Loucy (cell line): ENCODE results near the gene AZGP1.
"Not testable (repeated sequence)": the region's sequence is repeated elsewhere in the genome, so short reads cannot be mapped to it uniquely, and the experiment has no call there.

Source experiments
- H2AFZ ChIP-seq: fragments of 200-600 bp; sonication (generic); 2 replicates; pipeline ENCODE4 v1.6.0; 2016; ENCODE audit warnings: antibody characterized with exemption, mild to moderate bottlenecking, low read length, moderate library complexity
- H3F3A ChIP-seq: fragments of 200-600 bp; 2 replicates; pipeline ENCODE4 v1.6.0; 2016; ENCODE audit warnings: antibody characterized with exemption, low read depth, mild to moderate bottlenecking
- H3K27me3 ChIP-seq: fragments of 200-600 bp; sonication (generic); 2 replicates; pipeline ENCODE4 v1.6.1; 2014; ENCODE audit warnings: low read length, mild to moderate bottlenecking; ENCODE audit not compliant: insufficient read depth, poor library complexity, severe bottlenecking
- H3K36me3 ChIP-seq: fragments of 200-600 bp; sonication (generic); 2 replicates; pipeline ENCODE4 v1.6.1; 2016; ENCODE audit warnings: low read length; ENCODE audit not compliant: insufficient read depth
- H3K4me1 ChIP-seq: fragments of 200-600 bp; sonication (generic); 2 replicates; pipeline ENCODE4 v1.5.1; 2014; ENCODE audit warnings: low read length, mild to moderate bottlenecking; ENCODE audit not compliant: insufficient read depth, poor library complexity, severe bottlenecking
- H3K4me2 ChIP-seq: fragments of 200-600 bp; sonication (generic); 2 replicates; pipeline ENCODE4 v1.6.0; 2014; ENCODE audit warnings: antibody characterized with exemption, low read length, low read depth, mild to moderate bottlenecking; ENCODE audit not compliant: poor library complexity, severe bottlenecking
- H3K4me3 ChIP-seq: fragments of 200-600 bp; sonication (generic); 2 replicates; pipeline ENCODE4 v1.5.1; 2014; ENCODE audit warnings: low read length, mild to moderate bottlenecking, mixed read lengths; ENCODE audit not compliant: poor library complexity, severe bottlenecking
- H3K79me2 ChIP-seq: fragments of 200-600 bp; sonication (generic); 2 replicates; pipeline ENCODE4 v1.6.1; 2014; ENCODE audit warnings: low read length; ENCODE audit not compliant: insufficient read depth
- H3K9ac ChIP-seq: fragments of 200-600 bp; sonication (generic); 2 replicates; pipeline ENCODE4 v1.6.0; 2014; ENCODE audit warnings: mild to moderate bottlenecking, low read depth, low read length, moderate library complexity; ENCODE audit not compliant: poor library complexity, severe bottlenecking
- H3K9me2 ChIP-seq: fragments of 200-600 bp; sonication (generic); replicated peaks from 2 replicates; pipeline ENCODE4 v1.6.1; 2016; ENCODE audit warnings: low read depth, low read length, mixed read lengths
- H3K9me3 ChIP-seq: fragments of 200-600 bp; sonication (generic); 2 replicates; pipeline ENCODE4 v1.6.1; 2014; ENCODE audit warnings: mild to moderate bottlenecking, antibody characterized with exemption, low read length, low read depth; ENCODE audit not compliant: insufficient read depth
- H4K20me1 ChIP-seq: fragments of 200-600 bp; sonication (generic); 2 replicates; pipeline ENCODE4 v1.6.0; 2014; ENCODE audit warnings: antibody characterized with exemption, low read length, mild to moderate bottlenecking; ENCODE audit not compliant: insufficient read depth, poor library complexity, severe bottlenecking
- EZH2phosphoT487 ChIP-seq: fragments of 200-600 bp; IDR thresholded peaks from 2 replicates; pipeline ENCODE4 v1.6.1; 2018; ENCODE audit warnings: antibody characterized with exemption, mild to moderate bottlenecking, moderate library complexity, borderline replicate concordance
- TF ChIP-seq, protein P1 (sequence below): fragments of 200-600 bp; sonication (generic); conservative IDR thresholded peaks from 2 replicates; pipeline ENCODE4 v1.5.1; 2014; ENCODE audit warnings: mild to moderate bottlenecking, antibody characterized with exemption, low read length

Gene AZGP1

DNA sequence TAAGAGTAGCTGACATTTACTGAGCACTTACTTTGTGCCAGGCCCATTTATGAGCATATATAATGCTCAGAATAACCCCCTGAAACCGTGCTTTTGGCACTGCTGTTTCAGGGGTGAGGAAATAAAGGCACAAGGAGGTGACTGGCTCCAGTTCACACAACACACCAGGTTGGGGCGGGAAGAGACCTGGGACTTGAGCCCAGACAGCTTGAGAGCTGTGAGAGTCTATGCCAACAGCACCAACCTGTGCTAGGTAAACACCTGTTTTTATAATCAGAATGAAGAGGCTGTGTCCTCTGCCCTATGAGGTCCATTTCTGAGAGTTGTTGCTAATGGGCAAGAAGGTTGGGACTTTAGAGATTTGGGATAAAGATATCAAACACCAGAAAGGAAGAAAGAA, 8.8 kb upstream of the AZGP1 start:
- Histone ChIP-seq H3F3A (no peaks in the 10 kb centered on the region), H3K4me2 (no peak overlapping the region), H3K9ac (no peak overlapping the region), H3K27me3 (no peaks in the 10 kb centered on the region), H3K4me1 (peaks cover 3% of the 10 kb centered on the region), H3K36me3 (no peaks in the 10 kb centered on the region), H2AFZ (no peak overlapping the region), H4K20me1 (no peaks in the 10 kb centered on the region), H3K79me2 (no peaks in the 10 kb centered on the region), H3K9me2 (no peaks in the 10 kb centered on the region), H3K4me3 (no peak overlapping the region), H3K9me3 (no peaks in the 10 kb centered on the region)
- no peak for TF ChIP-seq EZH2phosphoT487

DNA sequence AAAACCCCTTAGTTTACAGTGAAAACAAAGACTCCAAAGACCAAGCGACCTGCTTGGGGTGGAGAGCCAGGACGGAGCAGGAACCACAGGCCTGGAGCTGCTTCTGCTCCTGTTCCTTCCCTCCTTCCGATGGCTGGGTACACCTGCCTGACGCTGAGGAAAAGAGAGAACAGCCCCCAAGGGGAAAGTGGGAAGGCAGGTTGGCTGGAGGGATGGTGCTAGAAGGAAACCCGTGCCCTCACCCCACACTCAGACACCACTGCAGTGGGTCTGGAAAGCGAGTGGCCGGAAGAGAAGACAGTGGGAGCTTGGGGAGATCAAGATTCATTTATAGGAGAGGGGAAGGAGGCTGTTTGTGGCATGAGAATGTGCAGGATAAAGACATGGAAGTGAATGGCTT, 5.2 kb upstream of the AZGP1 start:
- not testable (repeated sequence) for H3K36me3 ChIP-seq, H3K79me2 ChIP-seq, H3K4me1 ChIP-seq, H4K20me1 ChIP-seq, H3K9ac ChIP-seq, H3K4me2 ChIP-seq, H3K9me3 ChIP-seq, H2AFZ ChIP-seq, H3K4me3 ChIP-seq, H3K27me3 ChIP-seq, H3F3A ChIP-seq, H3K9me2 ChIP-seq

DNA sequence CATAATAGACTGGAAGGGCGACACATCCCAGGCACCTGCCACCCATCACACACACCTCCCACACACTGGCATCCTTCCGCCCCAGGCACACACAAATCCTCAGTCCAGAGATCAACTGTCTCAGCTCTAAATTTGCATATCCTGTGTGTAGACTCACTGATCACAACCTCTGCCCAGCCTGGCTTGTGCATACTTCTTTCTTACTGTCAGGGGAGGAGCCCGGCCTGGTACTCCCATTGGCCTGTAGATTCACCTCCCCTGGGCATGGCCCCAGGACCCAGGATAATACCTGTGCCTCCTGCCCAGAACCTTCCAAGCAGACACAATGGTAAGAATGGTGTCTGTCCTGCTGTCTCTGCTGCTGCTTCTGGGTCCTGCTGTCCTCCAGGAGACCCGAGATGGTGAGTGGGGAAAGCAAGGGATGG, 4.6 kb upstream of the AZGP1 start:
- H3K4me2 ChIP-seq, H3K9me2 ChIP-seq, H3K4me1 ChIP-seq, H3K79me2 ChIP-seq, H4K20me1 ChIP-seq, H2AFZ ChIP-seq, H3K9ac ChIP-seq, H3K27me3 ChIP-seq, H3F3A ChIP-seq, H3K9me3 ChIP-seq, H3K4me3 ChIP-seq, H3K36me3 ChIP-seq: not testable (repeated sequence)

DNA sequence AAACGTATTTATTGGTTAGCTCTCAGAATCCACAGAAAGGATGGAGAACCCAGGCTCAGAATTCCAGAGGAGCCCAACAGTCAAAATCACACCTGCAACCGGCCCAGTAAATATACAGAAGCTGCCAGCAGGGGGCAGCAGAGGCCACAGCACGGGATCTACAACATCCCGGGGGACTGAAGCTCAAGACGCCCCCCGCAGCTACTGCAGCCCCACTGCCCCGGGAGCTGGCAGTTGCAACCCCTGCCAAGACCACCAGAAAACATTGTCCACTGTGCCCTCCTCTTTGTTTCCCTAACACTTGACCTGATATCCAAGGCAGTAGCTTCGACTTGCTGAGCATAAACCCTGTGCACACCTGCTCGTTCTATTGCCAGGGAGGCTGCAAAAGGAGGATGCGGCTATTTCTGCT, 4.0 kb upstream of the AZGP1 start:
- not testable (repeated sequence) for H3K36me3 ChIP-seq, H3K9me2 ChIP-seq, H3F3A ChIP-seq, H3K4me1 ChIP-seq, H3K9ac ChIP-seq, H3K4me3 ChIP-seq, H3K27me3 ChIP-seq, H3K9me3 ChIP-seq, H3K79me2 ChIP-seq, H4K20me1 ChIP-seq
- peak overlapping the region; percentile 34 for H3K4me2 ChIP-seq
- peak overlapping the region; percentile 73; the same call in 1 of the 2 replicates for H2AFZ ChIP-seq
- TF ChIP-seq, protein P1, sequence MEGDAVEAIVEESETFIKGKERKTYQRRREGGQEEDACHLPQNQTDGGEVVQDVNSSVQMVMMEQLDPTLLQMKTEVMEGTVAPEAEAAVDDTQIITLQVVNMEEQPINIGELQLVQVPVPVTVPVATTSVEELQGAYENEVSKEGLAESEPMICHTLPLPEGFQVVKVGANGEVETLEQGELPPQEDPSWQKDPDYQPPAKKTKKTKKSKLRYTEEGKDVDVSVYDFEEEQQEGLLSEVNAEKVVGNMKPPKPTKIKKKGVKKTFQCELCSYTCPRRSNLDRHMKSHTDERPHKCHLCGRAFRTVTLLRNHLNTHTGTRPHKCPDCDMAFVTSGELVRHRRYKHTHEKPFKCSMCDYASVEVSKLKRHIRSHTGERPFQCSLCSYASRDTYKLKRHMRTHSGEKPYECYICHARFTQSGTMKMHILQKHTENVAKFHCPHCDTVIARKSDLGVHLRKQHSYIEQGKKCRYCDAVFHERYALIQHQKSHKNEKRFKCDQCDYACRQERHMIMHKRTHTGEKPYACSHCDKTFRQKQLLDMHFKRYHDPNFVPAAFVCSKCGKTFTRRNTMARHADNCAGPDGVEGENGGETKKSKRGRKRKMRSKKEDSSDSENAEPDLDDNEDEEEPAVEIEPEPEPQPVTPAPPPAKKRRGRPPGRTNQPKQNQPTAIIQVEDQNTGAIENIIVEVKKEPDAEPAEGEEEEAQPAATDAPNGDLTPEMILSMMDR: peak; percentile 64

DNA sequence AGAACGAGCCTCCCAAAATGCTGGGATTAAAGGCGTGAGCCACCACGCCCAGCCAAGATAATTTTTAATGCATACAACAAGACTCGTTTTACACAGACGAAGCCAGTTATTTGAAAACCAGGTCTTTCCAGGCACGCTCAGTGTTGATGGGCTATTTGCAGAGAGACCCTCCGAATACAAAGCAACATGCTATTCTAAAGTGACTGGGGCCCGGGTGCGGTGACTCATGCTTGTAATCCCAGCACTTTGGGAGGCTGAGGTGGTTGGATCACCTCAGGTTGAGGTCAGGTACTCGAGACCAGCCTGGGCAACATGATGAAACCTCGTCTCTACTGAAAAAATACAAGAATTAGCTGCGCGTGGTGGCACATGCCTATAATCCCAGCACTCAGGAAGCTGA, 795 bp upstream of the AZGP1 start:
- Histone ChIP-seq H3K36me3 (no peaks in the 10 kb centered on the region), H3K27me3 (no peaks in the 10 kb centered on the region), H3K4me2 (no peak overlapping the region), H4K20me1 (no peaks in the 10 kb centered on the region), H3K4me1 (no peaks in the 10 kb centered on the region), H3F3A (no peaks in the 10 kb centered on the region), H3K79me2 (no peaks in the 10 kb centered on the region), H3K4me3 (no peak overlapping the region), H3K9ac (no peak overlapping the region), H3K9me3 (no peaks in the 10 kb centered on the region), H2AFZ (no peak overlapping the region), H3K9me2 (no peaks in the 10 kb centered on the region)
- no peak for TF ChIP-seq EZH2phosphoT487
- TF ChIP-seq, protein P1: no peak
